Activated T-cell treated with anti-CD3 and anti-CD28 coated beads for 48 hours (primary cell): ENCODE results near the gene JMY.
"Not testable (repeated sequence)": the region's sequence is repeated elsewhere in the genome, so short reads cannot be mapped to it uniquely, and the experiment has no call there.

Experiments used
- DNase-seq: peaks from one replicate; pipeline ENCODE4 v3.0.0-alpha.2; 2020; ENCODE audit warnings: low read depth

Gene JMY

DNA sequence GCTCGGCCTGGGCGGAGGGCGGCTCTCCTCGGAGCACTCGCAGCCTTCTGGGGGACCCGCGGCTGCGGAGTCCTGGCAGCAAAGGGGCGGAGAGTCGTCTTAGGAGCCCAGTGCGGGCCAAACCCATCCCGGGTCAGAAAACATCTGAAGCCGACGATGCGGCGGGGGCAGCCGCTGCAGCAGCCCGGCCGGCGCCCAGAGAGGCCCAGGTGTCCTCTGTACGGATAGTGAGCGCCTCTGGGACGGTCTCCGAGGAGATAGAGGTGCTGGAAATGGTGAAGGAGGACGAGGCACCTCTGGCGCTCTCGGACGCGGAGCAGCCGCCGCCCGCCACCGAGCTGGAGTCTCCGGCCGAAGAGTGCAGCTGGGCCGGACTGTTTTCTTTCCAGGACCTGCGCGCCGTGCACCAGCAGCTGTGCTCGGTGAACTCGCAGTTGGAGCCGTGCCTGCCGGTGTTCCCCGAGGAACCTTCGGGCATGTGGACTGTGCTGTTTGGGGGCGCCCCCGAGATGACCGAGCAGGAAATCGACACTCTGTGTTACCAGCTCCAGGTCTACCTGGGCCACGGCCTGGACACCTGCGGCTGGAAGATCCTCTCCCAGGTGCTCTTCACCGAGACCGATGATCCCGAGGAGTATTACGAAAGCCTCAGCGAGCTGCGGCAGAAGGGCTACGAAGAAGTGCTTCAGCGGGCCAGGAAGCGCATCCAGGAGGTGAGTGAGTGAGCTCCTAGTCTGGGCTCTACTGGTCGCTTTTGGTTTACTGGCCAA, 1.2 kb downstream of the JMY start:
- DNase-seq: peak; percentile 32

DNA sequence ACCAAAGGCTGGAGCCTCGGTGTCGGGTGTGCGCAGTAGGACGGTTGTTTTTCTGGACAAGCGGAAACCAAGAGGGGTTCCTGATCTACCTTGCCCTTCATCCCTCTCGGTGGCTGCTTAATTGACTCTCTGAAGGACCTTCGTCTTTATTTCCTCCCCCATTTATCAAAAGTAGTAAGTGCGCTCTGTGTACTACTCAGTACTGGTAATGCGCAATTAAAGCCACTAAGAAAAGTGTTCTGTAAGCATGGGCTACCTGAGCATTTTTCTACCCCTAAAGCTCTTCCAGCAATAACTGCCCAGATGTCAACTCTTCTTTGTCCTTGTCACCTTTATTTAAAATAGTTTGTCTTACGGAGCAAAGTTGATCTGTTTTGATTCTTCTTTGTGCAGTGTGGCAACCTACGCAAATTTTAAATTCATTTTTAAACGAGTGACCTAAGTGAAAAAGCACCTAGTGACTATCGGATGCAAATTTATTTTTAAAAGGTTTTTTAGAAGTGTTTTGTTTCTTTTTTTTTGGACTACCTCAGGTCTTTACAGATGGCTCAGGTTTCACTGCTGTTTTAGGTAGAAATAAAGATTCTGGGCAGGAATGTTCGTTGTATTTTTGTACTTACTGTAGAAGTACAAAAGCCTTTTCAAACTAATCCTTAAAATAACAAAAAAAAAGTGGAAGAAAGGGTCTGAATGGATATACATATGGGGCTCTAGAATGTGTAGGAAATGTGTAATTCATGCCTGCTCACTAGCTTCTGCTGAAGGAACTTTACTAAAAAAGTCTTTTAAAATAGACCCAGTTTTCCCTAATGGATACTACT, 2.0 kb downstream of the JMY start:
- no peak for DNase-seq

- no peak for DNase-seq
These were observed 4.6 kb downstream of the JMY start for GRCh38 chr5:79240561-79240960.

GRCh38 chr5:79241535-79241979, 5.6 kb downstream of the JMY start:
- DNase-seq: no peak

DNA sequence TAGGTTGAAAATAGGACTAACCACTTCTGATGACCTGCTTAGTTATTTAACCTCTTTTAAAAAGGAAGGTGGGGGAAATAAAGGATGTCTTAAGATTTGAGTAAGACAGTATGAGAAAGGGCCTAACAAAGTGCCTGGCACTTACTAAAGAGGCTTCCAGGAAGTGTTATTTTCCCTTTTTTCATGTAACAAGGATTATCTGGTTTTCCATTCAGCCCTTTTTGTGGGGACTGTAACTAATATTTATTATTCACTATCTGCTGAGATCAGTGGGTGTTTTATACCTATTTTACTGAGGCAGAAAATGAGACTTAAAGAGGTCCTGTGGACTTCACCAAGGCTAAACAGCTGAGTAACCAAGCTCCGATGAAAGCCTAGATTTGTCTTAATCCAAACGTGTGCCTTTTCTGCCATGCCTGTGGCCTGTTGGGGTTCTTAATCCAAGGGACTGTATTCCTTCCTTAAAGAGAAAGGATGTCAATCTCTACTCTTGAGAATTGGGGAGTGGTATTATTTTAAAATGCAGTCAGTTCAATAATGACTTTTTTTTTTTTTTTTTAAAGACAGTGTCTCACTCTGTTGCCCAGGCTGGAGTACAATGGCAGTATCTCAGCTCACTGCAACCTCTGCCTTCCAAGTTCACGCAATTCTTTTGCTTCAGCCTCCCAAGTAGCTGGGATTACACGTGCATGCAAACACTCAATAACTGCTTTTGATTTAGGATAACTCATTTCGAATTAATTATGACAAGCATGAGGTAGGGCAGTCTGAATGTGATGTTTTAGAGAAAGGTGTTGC, 6.5 kb downstream of the JMY start:
- no peak for DNase-seq

DNA sequence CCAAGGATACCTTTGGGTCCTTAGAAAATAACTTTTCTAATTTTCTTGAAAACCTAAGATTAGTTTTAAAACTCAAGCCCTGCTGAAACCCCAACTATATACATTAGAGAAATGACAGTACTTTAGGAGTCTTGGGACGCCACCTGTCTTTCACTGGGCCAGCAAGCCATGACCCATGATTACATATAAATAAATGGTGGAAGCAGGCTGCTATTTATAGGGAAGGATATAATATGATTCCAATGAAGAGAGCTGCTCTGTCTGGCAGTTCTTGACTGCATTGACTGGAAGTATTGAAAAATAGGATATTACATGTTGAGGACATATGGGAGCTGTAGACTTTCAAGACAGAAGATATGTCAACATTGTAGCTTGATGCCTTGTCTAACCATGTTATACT, 7.3 kb downstream of the JMY start:
- DNase-seq: no peak

DNA sequence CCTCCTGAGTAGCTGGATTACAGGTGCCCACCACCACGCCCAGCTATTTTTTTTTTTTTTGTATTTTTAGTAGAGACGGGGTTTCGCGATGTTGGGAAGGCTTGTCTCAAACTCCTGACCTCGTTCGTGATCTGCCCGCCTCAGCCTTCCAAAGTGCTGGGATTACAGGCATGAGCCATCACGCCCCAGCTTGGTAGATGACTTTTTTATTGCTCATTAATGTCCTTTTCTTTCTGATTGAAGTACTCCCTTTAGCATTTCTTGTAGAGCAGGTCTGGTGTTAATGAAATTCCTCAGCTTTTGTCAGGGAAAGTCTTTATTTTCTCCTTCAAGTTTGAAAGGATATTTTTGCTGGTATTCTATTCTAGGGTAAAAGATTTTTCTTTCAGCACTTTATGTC, 18.1 kb downstream of the JMY start:
- not testable (repeated sequence) for DNase-seq

GRCh38 chr5:79255786-79256557, 20.0 kb downstream of the JMY start:
- peak; percentile 21 for DNase-seq

DNA sequence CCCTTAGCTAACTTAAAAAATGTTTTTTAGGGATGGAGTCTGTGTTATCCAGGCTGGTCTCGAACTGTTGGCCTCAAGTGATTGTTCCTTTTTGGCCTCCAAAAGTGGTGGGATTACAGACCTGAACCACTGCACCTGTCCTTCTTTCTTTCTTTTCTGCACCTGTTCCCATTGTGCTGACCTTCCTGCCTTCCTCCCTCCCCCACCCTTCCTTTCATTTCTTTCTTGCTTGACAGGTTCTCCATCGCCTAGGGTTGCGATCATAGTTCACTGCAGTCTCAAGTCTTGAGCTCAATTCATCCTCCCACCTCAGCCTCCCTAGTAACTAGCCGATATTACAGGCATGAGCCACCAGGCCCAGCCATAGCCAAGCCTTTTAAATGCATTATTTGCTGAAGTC, 20.6 kb downstream of the JMY start:
- no peak for DNase-seq

DNA sequence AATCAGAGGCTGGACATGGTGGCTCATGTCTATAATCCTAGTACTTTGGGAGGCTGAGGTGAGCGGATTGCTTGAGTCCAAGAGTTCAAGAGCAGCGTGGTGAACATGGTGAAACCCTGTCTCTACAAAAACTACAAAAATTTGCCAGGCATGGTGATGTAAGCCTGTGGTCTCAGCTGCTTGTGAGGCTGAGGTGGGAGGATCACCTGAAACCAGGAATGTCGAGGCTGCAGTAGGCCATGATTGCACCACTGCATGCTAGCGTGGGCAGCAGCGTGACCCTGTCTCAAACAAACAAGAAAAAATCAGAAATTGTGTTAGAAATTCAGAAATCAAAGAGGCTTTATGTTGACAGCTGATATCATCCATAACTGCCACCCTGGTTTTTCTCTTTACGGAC, 21.4 kb downstream of the JMY start:
- no peak for DNase-seq

- no peak for DNase-seq
These were observed 22.9 kb downstream of the JMY start for GRCh38 chr5:79258801-79259200.

DNA sequence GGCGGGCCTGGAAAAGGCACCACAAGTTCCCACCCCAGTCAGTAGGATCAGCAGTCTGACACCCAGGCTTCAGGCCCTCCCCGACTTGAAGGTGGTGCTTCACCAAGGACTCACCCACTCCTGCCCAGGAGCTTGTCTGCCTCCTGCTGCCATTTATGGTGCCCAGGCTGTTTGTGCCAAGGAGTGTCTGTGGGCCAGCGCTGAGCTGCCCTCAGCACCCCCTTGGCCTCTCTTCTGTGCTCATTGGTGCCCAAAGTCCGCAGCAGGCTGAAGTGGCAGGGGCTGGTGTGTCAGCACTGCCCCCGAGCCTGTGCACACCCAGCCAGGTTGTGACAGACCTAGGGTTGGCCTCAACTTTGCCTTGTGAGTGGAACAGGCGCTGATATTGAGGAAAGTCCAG, 23.5 kb downstream of the JMY start:
- no peak for DNase-seq

GRCh38 chr5:79259810-79260209, 23.9 kb downstream of the JMY start:
- DNase-seq: no peak

DNA sequence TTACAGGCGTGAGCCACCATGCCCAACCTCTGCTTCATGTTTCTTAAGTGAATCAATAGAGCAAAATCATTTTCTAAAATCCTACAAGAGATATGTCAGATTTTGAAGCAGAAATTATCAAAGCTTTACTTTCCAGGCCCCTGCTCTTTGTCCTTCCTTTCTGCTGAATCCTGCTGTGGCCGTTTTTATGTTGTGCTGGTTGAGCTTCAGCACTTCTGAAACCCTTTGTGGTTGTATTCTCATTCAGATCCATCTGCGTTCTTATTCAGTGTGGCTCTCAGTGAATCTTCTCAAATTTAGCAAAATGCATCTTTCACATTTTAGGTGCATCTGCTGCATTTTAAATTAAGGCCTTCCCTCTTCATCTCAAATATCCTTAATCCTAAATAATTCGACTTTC, 26.0 kb downstream of the JMY start:
- no peak for DNase-seq

DNA sequence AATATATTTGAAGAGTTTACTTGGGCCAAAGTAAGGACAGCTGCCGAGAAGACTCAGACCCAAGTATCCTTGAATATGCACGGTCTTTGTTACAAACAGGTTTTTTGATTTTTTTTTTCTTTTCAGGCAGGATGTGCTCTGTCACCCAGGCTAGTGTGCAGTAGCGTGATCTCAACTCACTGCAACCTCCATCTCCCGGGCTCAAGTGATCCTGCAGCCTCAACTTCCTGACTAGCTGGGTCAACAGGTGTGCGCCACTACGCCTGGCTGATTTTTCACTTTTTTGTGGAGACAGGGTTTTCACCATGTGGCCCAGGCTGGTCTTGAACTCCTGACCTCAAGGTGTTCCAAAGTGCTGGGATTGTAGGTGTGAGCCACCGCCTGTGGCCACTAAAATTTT, 27.4 kb downstream of the JMY start:
- DNase-seq: no peak

- no peak for DNase-seq
These were observed 31.2 kb downstream of the JMY start for GRCh38 chr5:79267180-79267579.

GRCh38 chr5:79269733-79270166, 33.8 kb downstream of the JMY start:
- DNase-seq: no peak

DNA sequence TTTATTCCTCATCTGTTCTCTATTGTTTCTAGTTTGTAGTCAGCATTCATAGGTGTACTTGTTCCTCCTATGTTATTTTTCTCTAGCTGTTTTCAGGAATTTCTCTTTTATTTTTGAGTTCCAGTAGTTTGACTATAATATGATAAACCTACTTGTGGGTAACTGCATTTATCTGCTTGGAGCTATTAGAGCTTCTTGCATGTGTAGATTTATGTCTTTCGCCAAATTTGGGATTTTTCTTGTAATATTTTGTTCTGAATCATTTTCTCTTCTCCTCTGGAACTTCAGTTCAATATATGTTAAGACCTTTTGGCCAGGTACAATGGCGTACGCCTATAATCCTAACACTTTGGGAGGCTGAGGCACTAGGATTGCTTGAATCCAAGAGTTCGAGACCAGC, 37.4 kb downstream of the JMY start:
- no peak for DNase-seq

DNA sequence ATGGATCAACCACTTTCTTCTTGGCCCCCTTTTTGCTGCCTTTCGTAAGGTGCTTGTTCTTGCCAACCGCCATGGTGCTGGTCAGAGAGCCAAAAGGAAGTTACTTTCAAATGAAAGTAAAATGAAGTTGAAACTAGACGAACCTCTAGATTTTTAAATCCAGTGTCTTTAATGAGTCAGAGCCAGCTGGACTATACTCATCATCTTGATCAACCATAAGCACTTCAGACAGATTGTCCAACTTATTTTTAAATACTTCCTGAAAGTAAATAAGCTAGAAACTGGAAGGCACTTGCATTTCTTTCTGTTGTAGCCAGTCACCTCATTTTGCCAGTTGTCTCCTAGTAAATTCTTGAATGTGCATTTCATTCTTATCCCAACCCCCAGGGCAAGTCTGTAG, 48.9 kb downstream of the JMY start:
- no peak for DNase-seq

- no peak for DNase-seq
These were observed 49.4 kb downstream of the JMY start for GRCh38 chr5:79285285-79285684.

GRCh38 chr5:79285833-79286232, 49.9 kb downstream of the JMY start:
- no peak for DNase-seq

- DNase-seq: no peak
These were observed 51.4 kb downstream of the JMY start for GRCh38 chr5:79287380-79287779.
